ENCODE measurements around the gene PHLDB3. TPM values are rescaled to one million over a fixed set of nuclear protein-coding genes. Genes with fewer than 3 reads are reported as not detected.

Gene PHLDB3
- total RNA-seq, 1 donor from 2014 or later, result 6.7 TPM

DNA sequence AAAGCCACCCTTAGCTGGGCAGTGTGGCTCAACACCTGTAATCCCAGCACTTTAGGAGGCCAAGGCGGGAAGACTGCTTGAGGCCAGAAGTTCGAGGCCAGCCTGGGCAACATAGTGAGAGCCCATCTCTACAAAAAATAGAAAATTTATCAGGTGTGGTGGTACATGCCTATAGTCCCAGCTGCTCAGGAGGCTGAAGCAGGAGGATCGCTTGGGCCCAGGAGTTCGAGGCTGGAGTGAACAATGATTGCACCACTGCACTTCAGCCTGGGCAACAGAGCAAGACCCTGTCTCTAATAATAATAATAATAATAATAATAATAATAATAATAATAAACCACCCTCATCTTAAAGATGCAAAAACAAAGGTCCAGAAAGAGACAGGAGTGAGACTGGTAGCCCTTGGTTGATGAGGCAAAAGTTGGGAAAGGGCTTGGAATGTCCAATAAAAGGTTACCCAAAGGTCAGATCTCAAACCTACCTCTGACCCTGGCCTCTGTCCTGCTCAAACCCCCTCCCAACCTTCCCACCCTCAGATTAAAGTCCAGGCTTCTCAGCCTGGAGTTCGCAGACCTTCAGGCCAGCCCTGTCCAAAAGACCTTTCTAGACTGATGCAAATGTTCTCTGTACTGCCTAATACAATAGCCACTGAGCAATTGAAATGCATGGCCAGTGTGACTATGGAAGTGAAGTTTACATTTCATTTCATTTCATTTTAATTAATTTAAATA lies 37.5 kb upstream of the PHLDB3 start:
- Mint-ChIP-seq H3K4me1 (ENCODE audit: unreplicated experiment) (no peaks in the 10 kb centered on the region), H3K27ac (ENCODE audit: unreplicated experiment) (no peak overlapping the region), H3K36me3 (ENCODE audit: unreplicated experiment) (peaks cover 39% of the 10 kb centered on the region), H3K4me3 (ENCODE audit: unreplicated experiment) (no peak overlapping the region), H3K9me3 (ENCODE audit: unreplicated experiment) (peaks cover 5% of the 10 kb centered on the region), H3K27me3 (ENCODE audit: unreplicated experiment) (no peaks in the 10 kb centered on the region)
- no peak for DNase-seq (ENCODE audit: extremely low spot score, unreplicated experiment)
- TF ChIP-seq, protein P1, sequence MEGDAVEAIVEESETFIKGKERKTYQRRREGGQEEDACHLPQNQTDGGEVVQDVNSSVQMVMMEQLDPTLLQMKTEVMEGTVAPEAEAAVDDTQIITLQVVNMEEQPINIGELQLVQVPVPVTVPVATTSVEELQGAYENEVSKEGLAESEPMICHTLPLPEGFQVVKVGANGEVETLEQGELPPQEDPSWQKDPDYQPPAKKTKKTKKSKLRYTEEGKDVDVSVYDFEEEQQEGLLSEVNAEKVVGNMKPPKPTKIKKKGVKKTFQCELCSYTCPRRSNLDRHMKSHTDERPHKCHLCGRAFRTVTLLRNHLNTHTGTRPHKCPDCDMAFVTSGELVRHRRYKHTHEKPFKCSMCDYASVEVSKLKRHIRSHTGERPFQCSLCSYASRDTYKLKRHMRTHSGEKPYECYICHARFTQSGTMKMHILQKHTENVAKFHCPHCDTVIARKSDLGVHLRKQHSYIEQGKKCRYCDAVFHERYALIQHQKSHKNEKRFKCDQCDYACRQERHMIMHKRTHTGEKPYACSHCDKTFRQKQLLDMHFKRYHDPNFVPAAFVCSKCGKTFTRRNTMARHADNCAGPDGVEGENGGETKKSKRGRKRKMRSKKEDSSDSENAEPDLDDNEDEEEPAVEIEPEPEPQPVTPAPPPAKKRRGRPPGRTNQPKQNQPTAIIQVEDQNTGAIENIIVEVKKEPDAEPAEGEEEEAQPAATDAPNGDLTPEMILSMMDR (IDR thresholded peaks at IDR 0.05), result no peak

DNA sequence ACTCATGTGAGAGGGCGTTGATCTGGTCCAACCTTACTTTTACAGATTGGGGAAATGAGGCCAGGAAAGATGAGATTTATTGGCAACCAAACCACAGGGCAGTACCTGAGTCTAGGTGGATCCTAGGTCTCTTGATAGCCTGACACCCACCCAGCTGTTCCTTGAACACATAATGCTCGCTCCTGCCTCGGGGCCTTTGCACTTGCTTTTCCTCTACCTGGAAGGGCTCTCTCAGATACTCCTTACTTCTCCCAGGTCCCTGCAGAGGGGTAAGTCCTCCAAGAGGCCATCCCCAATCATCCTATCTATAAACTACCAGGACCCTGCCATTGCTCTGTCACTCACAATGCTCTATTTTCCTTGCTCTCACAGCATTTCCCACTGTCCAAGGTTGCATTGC lies 35.8 kb upstream of the PHLDB3 start:
- DNase-seq (ENCODE audit: extremely low spot score, unreplicated experiment), result no peak
- peaks cover 2% of the 10 kb centered on the region for H3K4me1 Mint-ChIP-seq (ENCODE audit: unreplicated experiment)
- H3K36me3 Mint-ChIP-seq (ENCODE audit: unreplicated experiment), result peaks cover 41% of the 10 kb centered on the region
- TF ChIP-seq, protein P1 (IDR thresholded peaks at IDR 0.05), result no peak
- no peak overlapping the region for H3K4me3 Mint-ChIP-seq (ENCODE audit: unreplicated experiment)
- peaks cover 5% of the 10 kb centered on the region for H3K9me3 Mint-ChIP-seq (ENCODE audit: unreplicated experiment)
- no peak overlapping the region for H3K27ac Mint-ChIP-seq (ENCODE audit: unreplicated experiment)
- no peaks in the 10 kb centered on the region for H3K27me3 Mint-ChIP-seq (ENCODE audit: unreplicated experiment)

DNA sequence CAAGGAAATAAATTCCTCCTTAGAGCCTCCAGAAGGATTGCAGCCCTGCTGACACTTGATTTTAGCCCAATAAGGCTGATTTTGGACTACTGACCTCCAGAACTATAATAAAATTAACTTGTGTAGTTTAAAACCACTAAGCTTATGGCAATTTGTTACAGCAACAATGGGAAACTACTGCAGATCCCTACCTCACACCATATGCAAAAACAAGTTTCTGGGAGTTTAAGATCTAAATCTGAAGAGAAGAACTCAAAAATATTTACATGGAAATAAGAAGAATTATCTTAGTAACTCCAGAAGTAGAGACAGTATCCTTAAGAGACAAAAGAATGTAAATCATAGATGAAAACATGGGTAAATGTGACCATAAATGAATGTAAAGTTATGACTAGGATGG lies 34.4 kb upstream of the PHLDB3 start:
- H3K36me3 Mint-ChIP-seq (ENCODE audit: unreplicated experiment), result peaks cover 34% of the 10 kb centered on the region
- no peak overlapping the region for H3K27ac Mint-ChIP-seq (ENCODE audit: unreplicated experiment)
- H3K9me3 Mint-ChIP-seq (ENCODE audit: unreplicated experiment), result peaks cover 5% of the 10 kb centered on the region
- no peaks in the 10 kb centered on the region for H3K27me3 Mint-ChIP-seq (ENCODE audit: unreplicated experiment)
- H3K4me3 Mint-ChIP-seq (ENCODE audit: unreplicated experiment), result no peak overlapping the region
- peaks cover 5% of the 10 kb centered on the region for H3K4me1 Mint-ChIP-seq (ENCODE audit: unreplicated experiment)
- TF ChIP-seq, protein P1 (IDR thresholded peaks at IDR 0.05), result no peak
- no peak for DNase-seq (ENCODE audit: extremely low spot score, unreplicated experiment)

DNA sequence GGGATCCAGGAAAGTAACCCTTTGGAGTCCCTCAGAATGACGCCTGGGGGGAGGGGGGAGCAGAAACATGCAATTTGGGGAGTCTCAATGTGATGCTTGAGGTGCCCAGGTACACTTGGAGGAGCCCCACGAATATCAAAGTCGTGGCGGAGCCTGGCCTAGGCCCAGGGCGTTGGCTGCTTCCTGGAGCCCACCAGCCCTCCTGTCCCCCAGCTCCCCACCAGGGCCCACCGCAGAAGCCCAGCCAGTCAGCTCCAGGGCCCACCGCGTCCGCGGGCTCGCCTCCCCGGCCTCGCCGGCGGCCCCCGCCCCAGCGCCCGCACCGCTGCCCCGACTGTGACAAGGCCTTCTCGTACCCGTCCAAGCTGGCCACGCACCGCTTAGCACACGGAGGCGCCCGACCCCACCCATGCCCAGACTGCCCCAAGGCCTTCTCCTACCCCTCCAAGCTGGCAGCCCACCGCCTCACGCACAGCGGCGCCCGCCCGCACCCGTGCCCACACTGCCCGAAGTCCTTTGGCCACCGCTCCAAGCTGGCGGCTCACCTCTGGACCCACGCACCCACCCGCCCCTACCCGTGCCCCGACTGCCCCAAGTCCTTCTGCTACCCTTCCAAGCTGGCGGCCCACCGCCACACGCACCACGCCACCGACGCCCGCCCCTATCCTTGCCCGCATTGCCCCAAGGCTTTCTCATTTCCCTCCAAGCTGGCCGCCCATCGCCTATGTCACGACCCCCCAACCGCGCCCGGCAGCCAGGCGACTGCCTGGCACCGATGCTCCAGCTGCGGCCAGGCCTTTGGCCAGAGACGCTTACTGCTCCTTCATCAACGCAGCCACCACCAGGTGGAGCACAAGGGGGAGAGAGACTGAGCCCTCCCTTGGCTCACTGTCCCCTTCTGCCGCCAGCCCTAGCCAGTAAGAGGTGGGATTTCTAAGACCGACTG lies 30.5 kb upstream of the PHLDB3 start:
- Mint-ChIP-seq H3K36me3 (ENCODE audit: unreplicated experiment) (peaks cover 22% of the 10 kb centered on the region), H3K9me3 (ENCODE audit: unreplicated experiment) (peaks cover 5% of the 10 kb centered on the region), H3K27ac (ENCODE audit: unreplicated experiment) (peak overlapping the region; percentile 97), H3K27me3 (ENCODE audit: unreplicated experiment) (no peaks in the 10 kb centered on the region), H3K4me1 (ENCODE audit: unreplicated experiment) (peaks cover 19% of the 10 kb centered on the region), H3K4me3 (ENCODE audit: unreplicated experiment) (peak overlapping the region; percentile 53)
- peak; percentile 86 for DNase-seq (ENCODE audit: extremely low spot score, unreplicated experiment)
- TF ChIP-seq, protein P1 (IDR thresholded peaks at IDR 0.05), result peak; percentile 50

DNA sequence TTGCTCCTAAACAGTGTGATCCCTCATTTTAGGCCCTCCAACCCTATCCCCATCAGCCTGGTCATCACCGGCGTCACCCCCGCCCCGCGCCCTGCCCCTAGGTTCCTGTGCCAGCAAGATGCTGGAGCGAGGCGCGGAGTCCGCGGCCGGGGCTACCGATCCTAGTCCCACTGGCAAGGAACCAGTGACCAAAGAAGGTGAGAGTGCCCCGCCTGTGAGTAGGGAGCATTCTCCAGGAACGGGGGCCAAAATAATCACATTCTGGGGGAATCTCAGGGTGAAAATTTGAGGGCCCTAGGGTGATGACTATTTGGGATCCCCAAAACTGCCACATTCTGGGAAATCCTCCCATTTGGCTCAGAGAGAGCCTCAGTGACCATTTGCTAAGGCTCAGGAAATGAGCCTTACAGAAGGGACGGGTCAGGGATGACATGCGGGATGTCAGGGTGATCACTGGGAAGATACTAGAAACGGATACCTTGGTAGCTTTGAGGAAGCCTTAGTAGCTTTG lies 29.8 kb upstream of the PHLDB3 start:
- Mint-ChIP-seq H3K36me3 (ENCODE audit: unreplicated experiment) (peaks cover 19% of the 10 kb centered on the region), H3K27ac (ENCODE audit: unreplicated experiment) (peak overlapping the region; percentile 97), H3K27me3 (ENCODE audit: unreplicated experiment) (no peaks in the 10 kb centered on the region), H3K9me3 (ENCODE audit: unreplicated experiment) (peaks cover 5% of the 10 kb centered on the region), H3K4me3 (ENCODE audit: unreplicated experiment) (peak overlapping the region; percentile 88), H3K4me1 (ENCODE audit: unreplicated experiment) (peaks cover 19% of the 10 kb centered on the region)
- TF ChIP-seq, protein P1 (IDR thresholded peaks at IDR 0.05), result no peak
- no peak for DNase-seq (ENCODE audit: extremely low spot score, unreplicated experiment)

Data from osteocyte (in vitro differentiated cells).